ENCODE data around the gene NEU1. TPM values are rescaled to one million over a fixed set of nuclear protein-coding genes. Genes with fewer than 3 reads are reported as not detected.

NEU1 gene
- total and polyA plus RNA-seq, 4 donors: 27.6 to 42.4 (median 34.8) TPM

DNA sequence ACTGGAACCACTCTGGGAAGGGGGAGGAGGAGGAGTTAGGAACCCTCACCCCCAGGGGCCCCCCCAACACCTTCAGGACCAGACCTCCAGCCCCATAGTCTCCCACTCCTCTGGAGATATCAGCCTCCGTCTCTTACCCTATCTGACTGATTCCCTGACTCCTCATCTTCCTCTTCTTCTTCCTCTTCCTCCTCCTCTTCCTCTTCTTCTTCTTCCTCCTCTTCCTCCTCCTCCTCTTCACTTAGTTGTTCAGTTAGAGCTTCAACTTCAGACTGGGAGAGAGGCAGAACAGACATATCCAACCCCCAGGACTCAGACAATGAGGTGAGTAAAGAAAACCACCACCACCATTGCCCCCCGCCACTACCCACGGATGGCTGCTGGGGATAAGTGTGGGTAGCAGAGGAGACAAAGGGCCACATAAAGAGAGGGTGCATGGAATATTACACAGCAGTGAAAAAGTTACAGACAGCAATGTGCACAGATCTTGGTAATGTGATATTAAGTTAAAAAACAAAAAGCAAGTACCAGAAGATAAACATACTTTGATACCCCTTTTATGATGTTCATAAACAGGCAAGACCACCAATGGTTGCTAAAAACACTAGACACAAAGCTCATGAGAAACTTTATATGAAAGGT, 26.8 kb upstream of the NEU1 start:
- 95% methylated on average over 3 of the region's 3 CpGs for WGBS
- Histone ChIP-seq H3K4me1 (ENCODE audit: control insufficient read depth in 4 of 4, insufficient read depth in 4 of 4, low read length in 3 of 4) (no peaks in the 10 kb centered on the region), H3K9me3 (ENCODE audit: control insufficient read depth in 4 of 4, low read length in 3 of 4) (no peaks in the 10 kb centered on the region), H3K27ac (ENCODE audit: low read depth in 1 of 2, low read length in 2 of 2) (no peak overlapping the region), H3K9ac (ENCODE audit: low read depth in 1 of 2, low read length in 2 of 2) (no peak overlapping the region), H3K4me3 (ENCODE audit: low read depth in 1 of 3, low read length in 3 of 3) (no peak overlapping the region), H3K36me3 (ENCODE audit: control insufficient read depth in 4 of 4, insufficient read depth in 3 of 4, low read depth in 1 of 4, low read length in 3 of 4) (peaks cover 8 to 57% (median 27%) of the 10 kb centered on the region in 4 donors), H3K27me3 (ENCODE audit: control insufficient read depth in 4 of 4, insufficient read depth in 4 of 4, low read length in 3 of 4) (no peaks in the 10 kb centered on the region)
- no peak for DNase-seq (ENCODE audit: low spot score)
- TF ChIP-seq, protein P1, sequence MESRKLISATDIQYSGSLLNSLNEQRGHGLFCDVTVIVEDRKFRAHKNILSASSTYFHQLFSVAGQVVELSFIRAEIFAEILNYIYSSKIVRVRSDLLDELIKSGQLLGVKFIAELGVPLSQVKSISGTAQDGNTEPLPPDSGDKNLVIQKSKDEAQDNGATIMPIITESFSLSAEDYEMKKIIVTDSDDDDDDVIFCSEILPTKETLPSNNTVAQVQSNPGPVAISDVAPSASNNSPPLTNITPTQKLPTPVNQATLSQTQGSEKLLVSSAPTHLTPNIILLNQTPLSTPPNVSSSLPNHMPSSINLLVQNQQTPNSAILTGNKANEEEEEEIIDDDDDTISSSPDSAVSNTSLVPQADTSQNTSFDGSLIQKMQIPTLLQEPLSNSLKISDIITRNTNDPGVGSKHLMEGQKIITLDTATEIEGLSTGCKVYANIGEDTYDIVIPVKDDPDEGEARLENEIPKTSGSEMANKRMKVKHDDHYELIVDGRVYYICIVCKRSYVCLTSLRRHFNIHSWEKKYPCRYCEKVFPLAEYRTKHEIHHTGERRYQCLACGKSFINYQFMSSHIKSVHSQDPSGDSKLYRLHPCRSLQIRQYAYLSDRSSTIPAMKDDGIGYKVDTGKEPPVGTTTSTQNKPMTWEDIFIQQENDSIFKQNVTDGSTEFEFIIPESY (IDR thresholded peaks at IDR 0.05): no peak
- TF ChIP-seq, protein P2, sequence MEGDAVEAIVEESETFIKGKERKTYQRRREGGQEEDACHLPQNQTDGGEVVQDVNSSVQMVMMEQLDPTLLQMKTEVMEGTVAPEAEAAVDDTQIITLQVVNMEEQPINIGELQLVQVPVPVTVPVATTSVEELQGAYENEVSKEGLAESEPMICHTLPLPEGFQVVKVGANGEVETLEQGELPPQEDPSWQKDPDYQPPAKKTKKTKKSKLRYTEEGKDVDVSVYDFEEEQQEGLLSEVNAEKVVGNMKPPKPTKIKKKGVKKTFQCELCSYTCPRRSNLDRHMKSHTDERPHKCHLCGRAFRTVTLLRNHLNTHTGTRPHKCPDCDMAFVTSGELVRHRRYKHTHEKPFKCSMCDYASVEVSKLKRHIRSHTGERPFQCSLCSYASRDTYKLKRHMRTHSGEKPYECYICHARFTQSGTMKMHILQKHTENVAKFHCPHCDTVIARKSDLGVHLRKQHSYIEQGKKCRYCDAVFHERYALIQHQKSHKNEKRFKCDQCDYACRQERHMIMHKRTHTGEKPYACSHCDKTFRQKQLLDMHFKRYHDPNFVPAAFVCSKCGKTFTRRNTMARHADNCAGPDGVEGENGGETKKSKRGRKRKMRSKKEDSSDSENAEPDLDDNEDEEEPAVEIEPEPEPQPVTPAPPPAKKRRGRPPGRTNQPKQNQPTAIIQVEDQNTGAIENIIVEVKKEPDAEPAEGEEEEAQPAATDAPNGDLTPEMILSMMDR (IDR thresholded peaks at IDR 0.05; ENCODE audit: low read depth, low read length, missing input control): no peak
- TF ChIP-seq HNF4A (conservative IDR thresholded peaks at IDR 0.05) (no peak), JUND (IDR thresholded peaks at IDR 0.05) (no peak), NR2F2 (IDR thresholded peaks at IDR 0.05) (no peak), EGR1 (IDR thresholded peaks at IDR 0.05; ENCODE audit: low read depth in 2 of 2) (no peak), HNF4G (IDR thresholded peaks at IDR 0.05) (no peak), RXRA (IDR thresholded peaks at IDR 0.05) (no peak), TAF1 (conservative IDR thresholded peaks at IDR 0.05) (no peak), FOXA2 (IDR thresholded peaks at IDR 0.05) (no peak), YY1 (IDR thresholded peaks at IDR 0.05) (no peak), SP1 (IDR thresholded peaks at IDR 0.05) (no peak), RAD21 (IDR thresholded peaks at IDR 0.05) (no peak), GABPA (IDR thresholded peaks at IDR 0.05 in 1 of 2, conservative IDR thresholded peaks at IDR 0.05 in 1 of 2) (no peak), FOXA1 (IDR thresholded peaks at IDR 0.05) (no peak)
- TF ChIP-seq, protein P3, sequence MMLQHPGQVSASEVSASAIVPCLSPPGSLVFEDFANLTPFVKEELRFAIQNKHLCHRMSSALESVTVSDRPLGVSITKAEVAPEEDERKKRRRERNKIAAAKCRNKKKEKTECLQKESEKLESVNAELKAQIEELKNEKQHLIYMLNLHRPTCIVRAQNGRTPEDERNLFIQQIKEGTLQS (IDR thresholded peaks at IDR 0.05): no peak
- TF ChIP-seq, protein P4, sequence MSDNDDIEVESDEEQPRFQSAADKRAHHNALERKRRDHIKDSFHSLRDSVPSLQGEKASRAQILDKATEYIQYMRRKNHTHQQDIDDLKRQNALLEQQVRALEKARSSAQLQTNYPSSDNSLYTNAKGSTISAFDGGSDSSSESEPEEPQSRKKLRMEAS (IDR thresholded peaks at IDR 0.05): no peak
- TF ChIP-seq, protein P5, sequence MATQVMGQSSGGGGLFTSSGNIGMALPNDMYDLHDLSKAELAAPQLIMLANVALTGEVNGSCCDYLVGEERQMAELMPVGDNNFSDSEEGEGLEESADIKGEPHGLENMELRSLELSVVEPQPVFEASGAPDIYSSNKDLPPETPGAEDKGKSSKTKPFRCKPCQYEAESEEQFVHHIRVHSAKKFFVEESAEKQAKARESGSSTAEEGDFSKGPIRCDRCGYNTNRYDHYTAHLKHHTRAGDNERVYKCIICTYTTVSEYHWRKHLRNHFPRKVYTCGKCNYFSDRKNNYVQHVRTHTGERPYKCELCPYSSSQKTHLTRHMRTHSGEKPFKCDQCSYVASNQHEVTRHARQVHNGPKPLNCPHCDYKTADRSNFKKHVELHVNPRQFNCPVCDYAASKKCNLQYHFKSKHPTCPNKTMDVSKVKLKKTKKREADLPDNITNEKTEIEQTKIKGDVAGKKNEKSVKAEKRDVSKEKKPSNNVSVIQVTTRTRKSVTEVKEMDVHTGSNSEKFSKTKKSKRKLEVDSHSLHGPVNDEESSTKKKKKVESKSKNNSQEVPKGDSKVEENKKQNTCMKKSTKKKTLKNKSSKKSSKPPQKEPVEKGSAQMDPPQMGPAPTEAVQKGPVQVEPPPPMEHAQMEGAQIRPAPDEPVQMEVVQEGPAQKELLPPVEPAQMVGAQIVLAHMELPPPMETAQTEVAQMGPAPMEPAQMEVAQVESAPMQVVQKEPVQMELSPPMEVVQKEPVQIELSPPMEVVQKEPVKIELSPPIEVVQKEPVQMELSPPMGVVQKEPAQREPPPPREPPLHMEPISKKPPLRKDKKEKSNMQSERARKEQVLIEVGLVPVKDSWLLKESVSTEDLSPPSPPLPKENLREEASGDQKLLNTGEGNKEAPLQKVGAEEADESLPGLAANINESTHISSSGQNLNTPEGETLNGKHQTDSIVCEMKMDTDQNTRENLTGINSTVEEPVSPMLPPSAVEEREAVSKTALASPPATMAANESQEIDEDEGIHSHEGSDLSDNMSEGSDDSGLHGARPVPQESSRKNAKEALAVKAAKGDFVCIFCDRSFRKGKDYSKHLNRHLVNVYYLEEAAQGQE (IDR thresholded peaks at IDR 0.05): no peak
